Fibroblast of the aortic adventitia (primary cell): ENCODE measurements around the gene SEMA3G. TPM values are rescaled to one million over a fixed set of nuclear protein-coding genes. Genes with fewer than 3 reads are reported as not detected.

Source experiments
- DNase-seq: peaks from one replicate; pipeline ENCODE4 v3.0.0-alpha.2; 2010; ENCODE audit warnings: low read depth
- H3K4me3 ChIP-seq: 2 replicates; pipeline ENCODE4 v1.5.1; 2011; ENCODE audit warnings: low read depth, mild to moderate bottlenecking, control low read depth, low read length, moderate library complexity
- total RNA-seq: library from RNA; depleted of rRNA; stranded (reverse); fragments of >200 nt; gene quantifications from 2 replicates; pipeline ENCODE4 v1.2.3, GENCODE V29; 2012; ENCODE audit warnings: low replicate concordance
- TF ChIP-seq, protein P1 (sequence below): IDR thresholded peaks from 2 replicates; pipeline ENCODE4 v1.5.1; 2011; ENCODE audit warnings: mild to moderate bottlenecking, low read length, control low read depth, inconsistent platforms; ENCODE audit not compliant: insufficient read depth

Gene SEMA3G
- total RNA-seq, 1 donor, result not detected

DNA sequence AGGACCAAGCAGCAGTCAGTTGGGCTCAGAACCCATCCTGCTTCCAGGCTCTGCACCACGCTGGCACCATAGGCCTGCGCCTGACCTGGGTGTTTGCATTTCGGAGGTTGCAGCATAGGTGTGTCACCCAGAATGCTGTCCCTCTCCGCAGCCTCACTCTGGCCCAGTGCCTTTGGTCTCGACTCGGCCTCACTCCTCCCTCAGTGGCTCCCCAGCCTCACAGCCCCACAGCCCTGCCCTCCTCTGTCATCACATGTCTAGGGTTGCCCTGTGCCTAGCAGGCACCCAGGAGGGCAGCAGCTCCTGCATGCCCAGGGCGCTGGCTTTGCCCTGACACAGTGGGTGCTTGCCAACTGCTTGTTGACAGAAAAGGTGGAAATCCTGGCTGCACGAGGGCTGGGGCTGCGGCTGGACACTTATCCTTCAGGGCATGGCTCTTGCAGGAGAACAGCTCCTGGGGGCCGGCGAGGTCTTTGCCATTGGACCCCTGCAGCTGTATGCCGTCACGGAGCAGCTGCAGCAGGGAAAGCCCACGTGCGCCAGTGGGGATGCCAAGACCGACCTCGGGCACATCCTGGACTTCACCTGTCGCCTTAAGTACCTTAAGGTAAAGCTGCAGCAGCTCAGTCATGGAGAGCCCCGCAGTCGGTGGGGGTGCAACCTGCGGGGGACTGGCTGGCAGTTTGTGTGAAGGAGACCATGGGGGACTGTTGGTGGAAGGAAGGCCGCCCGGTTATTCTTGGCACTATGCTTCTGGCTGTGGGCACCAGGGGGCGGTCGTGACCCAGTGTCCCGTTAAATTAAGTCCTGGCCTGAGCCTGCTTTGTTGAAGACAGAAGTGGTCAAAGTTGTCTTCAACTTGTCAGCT lies 26.7 kb upstream of the SEMA3G start:
- H3K4me3 ChIP-seq, result no peak overlapping the region
- DNase-seq, result peak; percentile 43
- TF ChIP-seq, protein P1, sequence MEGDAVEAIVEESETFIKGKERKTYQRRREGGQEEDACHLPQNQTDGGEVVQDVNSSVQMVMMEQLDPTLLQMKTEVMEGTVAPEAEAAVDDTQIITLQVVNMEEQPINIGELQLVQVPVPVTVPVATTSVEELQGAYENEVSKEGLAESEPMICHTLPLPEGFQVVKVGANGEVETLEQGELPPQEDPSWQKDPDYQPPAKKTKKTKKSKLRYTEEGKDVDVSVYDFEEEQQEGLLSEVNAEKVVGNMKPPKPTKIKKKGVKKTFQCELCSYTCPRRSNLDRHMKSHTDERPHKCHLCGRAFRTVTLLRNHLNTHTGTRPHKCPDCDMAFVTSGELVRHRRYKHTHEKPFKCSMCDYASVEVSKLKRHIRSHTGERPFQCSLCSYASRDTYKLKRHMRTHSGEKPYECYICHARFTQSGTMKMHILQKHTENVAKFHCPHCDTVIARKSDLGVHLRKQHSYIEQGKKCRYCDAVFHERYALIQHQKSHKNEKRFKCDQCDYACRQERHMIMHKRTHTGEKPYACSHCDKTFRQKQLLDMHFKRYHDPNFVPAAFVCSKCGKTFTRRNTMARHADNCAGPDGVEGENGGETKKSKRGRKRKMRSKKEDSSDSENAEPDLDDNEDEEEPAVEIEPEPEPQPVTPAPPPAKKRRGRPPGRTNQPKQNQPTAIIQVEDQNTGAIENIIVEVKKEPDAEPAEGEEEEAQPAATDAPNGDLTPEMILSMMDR, result peak; percentile 62

DNA sequence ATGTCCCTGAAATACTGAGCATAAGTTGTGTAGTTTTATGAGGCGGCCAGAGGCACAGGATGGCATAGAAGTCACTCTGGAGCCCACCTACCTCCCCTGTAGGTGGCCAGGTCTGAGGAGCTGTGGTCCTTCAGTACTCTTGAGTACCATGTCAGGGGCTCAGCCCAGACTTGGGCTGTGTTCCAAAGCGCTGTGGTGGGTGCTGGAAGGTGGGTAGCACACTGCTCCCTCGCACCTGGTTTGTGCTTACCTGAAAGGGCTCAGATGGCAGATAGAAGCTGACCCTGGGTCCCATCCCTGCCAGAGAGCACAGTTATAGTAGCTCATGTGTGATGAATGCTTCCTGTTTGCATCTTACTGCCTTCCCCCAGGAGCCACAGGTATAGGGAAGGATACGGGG lies 26.0 kb upstream of the SEMA3G start:
- TF ChIP-seq, protein P1, result no peak
- H3K4me3 ChIP-seq, result no peak overlapping the region
- DNase-seq, result no peak

DNA sequence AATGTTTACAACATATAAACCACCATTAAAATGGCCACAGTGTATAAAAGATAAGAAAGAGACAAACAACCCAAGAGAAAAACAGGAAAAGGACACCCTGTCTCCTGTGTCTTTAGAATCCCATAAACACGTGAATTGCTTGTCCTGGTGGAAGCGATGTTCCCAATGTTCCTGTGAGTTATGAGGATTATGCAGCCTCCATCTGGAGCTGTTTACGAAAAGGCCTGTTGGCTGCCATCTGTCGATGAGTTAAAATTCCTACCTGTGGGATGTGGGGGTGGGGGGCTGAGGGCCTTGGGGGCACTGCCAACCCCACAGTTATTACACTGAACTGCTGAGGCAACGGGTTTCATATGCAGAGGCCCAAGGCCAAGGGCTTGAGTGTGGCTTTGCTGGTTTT lies 24.1 kb upstream of the SEMA3G start:
- H3K4me3 ChIP-seq, result no peak overlapping the region
- no peak for DNase-seq
- TF ChIP-seq, protein P1, result no peak

DNA sequence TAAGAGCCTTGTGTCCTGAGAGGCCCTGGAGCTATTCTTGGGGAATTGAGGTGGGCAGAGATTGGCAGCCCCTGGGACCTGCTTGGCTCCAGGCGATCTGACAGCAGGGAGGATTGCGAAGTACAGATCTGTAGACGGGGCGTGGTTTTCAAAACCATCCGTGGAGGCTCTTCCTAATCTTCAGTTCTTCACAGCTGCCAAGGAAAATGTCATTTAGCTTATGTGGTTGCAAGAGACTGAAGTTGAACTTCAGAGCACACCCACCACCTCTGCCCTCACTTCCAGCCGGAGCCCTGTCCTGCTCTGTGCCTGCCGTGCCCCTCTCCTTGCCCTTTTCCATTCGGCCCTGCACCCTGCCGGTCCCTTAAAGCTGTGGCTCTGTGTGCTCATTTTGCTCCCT lies 23.4 kb upstream of the SEMA3G start:
- TF ChIP-seq, protein P1, result no peak
- H3K4me3 ChIP-seq, result no peak overlapping the region
- peak; percentile 32 for DNase-seq

DNA sequence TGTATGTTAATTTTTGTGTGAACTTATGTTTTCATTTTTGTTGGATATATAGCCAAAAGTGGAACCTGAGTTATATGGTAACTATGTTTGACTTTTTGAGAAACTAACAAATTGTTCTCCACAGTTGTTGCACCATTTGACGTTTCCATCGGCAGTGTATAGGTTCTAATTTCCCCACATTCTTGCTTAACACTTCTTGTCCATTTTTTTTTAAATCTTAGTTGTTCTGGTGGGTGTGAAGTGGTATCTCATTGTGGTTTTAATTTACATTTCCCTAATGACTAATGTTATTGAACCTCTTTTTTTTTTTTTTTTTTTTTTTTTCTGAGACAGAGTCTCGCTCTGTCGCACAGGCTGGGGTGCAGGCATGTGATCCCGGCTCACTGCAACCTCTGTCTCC lies 18.5 kb upstream of the SEMA3G start:
- H3K4me3 ChIP-seq, result no peak overlapping the region
- TF ChIP-seq, protein P1, result no peak

DNA sequence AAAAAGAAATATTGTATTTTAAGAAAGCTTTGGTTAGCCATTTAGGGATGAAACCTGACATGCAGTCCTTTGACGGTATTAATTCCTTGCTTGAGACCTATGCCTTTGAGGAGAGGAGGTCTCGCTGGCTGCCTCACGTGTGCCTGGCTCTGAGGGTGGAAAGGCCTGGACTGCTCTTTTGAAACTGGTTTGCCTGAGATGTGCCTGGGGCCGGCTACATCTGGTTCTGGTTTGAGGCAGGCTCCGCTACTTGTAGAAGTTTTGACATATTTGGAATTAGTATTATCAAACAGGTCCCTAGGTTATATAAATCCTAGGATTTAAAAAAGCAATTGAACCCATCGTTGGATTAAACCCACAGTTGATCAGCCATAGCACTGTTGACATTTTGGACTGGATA lies 17.0 kb upstream of the SEMA3G start:
- no peak for DNase-seq
- TF ChIP-seq, protein P1, result no peak
- no peak overlapping the region for H3K4me3 ChIP-seq

More for the DNA sequence above, 18.5 kb upstream of the SEMA3G start:
- DNase-seq, result no peak
